Left cardiac atrium (tissue), 4 donors: Measurements from ENCODE around the gene ADI1. TPM values are rescaled to one million over a fixed set of nuclear protein-coding genes. Genes with fewer than 3 reads are reported as not detected.
A peak's percentile ranks its signal among the peaks of the same experiment; 100 is the strongest.
"Not testable (repeated sequence)": the region's sequence is repeated elsewhere in the genome, so short reads cannot be mapped to it uniquely, and the experiment has no call there.

Experiments
- ATAC-seq, 2 donors: fragments of 200-7000 bp; cut with Tn5 transposase; one replicate each; pipeline ENCODE4 v1.9.1; 2020; ENCODE audit warnings: mild to moderate bottlenecking in 2 of 2, moderate library complexity in 2 of 2
- DNase-seq: peaks from one replicate; pipeline ENCODE4 v3.0.0-alpha.2; 2020
- intact Hi-C, 2 donors: fragments of 100-400 bp; cut with DNase I; formaldehyde crosslinking; loops; one replicate each; pipeline versions ENCODE4 v1.14.1 to v1.15.1; 2022 to 2023
- total RNA-seq, 2 donors: library from RNA; stranded (reverse); fragmentation: NEBNext Ultra II Directional; extraction: Animal tissue kit (Norgen Biotek cat#: 25700); gene quantifications; one replicate each; pipeline ENCODE4 v1.2.1, GENCODE V29; 2021
- donor health status: DM: no; HTN: yes; CAD: no.
- donor health status: DM: no; HTN: yes; CAD: no; lungs with severe emphysema.
- donor health status: DM: yes; HTN: yes; CAD: no.
- donor health status: Dilated cardiomyopathy.

The ADI1 gene
- total RNA-seq, 2 donors from 2014 or later: 102 to 128 TPM

GRCh38 chr2:3459185-3460015 lies 59.9 kb downstream of the ADI1 start:
- DNase-seq: peak; percentile 58
- ATAC-seq: peak; percentile 82 to 83
- intact Hi-C loops: loop anchor here in 1 of 2 donors (5.0 kb wide), 2 partner anchors 32 to 63 kb away; no protein-coding TSS in a partner anchor

DNA sequence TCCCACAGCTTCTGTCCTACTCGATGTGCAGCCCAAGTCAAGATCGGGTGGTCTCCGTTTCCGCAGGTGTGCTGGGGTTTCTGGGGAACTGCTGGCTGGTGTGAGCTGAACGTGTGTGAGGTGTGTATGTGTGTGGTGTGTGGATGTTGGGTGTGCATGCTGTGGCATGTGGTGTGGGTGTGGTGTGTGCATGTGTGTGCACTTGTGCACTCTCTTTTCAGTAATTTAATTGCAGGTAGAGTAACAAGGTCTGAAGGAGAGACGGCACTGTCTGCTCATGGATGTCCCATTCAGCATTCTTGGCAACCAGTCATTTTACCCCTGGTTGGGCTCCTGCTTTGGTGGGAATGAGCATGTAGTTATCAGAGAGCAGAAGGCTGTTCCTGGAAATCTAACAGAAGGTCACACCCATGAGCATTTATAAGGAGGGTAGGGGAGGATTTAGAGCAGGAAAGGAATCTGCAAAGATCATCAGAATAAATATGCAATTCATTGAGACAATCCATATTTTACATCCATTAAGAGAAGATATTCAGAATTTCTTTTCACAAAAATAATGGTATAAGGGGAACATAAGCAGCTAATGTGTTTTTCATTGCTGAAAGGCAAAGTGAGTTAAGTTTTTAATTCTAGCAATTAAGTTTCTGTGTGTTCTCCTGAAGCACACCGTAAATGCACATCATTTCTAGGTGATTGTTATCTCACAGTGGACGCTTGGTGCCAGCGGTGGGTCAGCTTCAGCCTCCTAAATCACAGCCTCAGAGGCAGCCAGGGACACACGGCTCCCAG lies 60.7 kb downstream of the ADI1 start:
- intact Hi-C loops: no loop called here
- DNase-seq (no peak), ATAC-seq (no peak)

- ATAC-seq: no peak
- no peak for DNase-seq
- intact Hi-C loops: no loop called here
Observed at GRCh38 chr2:3457524-3458395, 61.6 kb downstream of the ADI1 start.

GRCh38 chr2:3456125-3456524 lies 63.2 kb downstream of the ADI1 start:
- intact Hi-C loops: no loop called here
- DNase-seq: no peak
- ATAC-seq: no peak

DNA sequence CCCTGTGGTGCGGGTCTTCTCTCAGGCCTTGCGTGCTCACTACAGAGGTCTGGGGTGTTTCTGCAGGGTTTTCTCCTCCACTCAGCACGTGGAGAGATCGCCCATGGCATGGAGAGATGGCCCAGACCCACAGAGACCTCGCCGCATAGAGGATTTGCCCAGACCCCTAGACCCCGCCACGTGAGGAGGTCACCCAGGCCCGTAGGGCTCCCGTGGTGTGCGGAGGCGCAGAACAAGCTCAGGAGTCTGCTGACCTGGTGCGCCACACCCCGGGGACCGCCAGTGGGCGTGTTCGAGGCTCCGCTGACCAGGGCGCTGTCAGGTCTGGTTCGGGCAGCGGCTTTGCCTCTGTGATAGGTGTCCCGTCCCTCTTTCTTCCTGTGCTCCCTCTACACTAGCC lies 64.5 kb downstream of the ADI1 start:
- no peak for DNase-seq
- intact Hi-C loops: no loop called here
- no peak for ATAC-seq

DNA sequence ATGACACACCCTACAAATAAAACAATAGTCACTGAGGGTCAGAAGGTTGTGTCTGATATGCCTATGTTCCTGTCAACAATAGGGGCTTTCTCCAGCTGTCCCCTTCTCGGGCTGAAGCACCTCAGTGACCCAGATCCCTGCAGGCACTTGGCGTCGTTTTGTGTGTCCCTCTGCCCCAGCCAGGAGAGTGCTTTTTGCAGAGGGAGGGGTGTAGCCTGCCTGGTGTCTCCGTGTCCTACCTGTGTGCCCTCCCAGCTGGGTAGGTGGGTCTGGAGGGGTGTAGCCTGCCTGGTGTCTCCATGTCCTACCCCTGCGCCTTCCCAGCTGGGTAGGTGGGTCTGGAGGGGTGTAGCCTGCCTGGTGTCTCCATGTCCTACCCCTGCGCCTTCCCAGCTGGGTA lies 65.3 kb downstream of the ADI1 start:
- intact Hi-C loops, ATAC-seq, DNase-seq: not testable (repeated sequence)

DNA sequence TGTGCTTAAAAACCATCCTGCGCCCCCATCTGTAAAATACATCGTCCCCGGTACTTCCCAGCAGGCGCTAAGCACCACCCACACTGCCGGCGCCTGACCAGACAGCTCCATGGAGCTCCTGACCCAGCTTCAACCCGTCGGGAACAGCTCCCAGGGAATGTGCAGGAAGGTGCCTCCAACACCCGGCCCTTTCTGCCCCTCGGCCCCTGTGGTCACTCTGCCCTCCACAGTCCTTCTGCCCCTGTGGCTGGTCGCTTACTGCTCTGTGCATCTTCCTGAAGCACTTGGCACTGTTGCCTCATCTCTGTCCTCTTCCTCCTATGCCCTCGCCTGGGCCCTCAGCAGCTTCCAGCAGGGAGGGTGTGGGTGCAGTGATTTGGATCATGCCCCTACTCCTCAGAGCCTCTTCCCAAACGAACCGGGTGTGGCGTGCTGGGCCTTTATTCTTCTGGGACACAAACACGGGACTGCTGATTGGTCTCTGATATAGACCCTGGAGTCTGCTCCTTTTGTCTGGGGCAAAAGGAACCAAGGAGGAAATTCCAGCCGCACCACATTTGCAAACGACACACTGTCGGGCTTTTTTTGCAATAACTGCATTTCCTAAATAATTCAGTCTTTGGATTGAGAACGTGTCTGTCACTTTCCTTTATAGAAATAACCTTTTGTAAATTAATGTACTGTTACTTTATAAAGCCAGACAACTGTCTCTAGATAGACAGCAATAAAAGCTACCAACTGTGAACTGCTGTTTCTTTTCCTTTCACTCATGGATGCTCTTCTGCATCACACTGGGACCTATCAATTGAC lies 65.9 kb downstream of the ADI1 start:
- intact Hi-C loops: no loop called here
- ATAC-seq (no peak), DNase-seq (peak; percentile 21)

DNA sequence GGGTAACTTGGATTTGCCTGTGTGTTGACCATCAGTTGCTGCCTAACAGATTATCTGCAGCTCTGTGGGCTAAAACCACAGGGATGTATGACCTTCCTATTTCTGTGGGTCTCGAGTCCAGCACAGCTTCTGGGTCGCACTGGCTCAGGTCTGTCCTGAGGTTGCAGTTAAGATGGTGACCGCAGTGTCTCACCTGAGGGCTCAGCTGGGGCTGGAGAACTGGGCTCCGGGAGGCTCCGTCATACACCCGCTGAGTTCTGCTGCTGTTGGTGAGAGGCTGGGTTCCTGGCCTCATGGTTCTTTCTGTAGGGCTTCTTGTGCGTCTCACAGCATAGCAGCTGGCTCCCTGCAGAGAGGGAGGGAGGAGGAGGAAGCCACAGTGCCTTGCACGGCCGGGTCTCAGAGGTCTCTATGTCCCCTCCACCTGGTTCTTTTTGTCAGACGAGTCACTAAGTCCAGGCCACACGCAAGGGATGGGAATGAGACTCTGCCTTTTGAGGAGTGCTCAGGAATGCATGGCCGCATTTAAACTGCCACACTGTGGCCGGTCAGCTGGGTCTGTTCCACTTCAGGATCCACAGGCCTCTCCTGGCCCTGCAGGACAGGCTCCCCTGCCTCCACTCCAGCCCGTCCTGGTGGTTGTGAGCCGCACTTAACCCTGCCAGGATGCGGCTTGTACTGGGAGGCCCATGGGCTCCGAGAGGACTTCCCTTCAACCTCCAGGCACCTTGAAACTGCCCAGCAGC lies 67.2 kb downstream of the ADI1 start:
- no peak for ATAC-seq
- DNase-seq: no peak
- intact Hi-C loops: no loop called here

GRCh38 chr2:3451169-3451568 lies 68.2 kb downstream of the ADI1 start:
- intact Hi-C loops: no loop called here
- ATAC-seq (no peak), DNase-seq (no peak)

DNA sequence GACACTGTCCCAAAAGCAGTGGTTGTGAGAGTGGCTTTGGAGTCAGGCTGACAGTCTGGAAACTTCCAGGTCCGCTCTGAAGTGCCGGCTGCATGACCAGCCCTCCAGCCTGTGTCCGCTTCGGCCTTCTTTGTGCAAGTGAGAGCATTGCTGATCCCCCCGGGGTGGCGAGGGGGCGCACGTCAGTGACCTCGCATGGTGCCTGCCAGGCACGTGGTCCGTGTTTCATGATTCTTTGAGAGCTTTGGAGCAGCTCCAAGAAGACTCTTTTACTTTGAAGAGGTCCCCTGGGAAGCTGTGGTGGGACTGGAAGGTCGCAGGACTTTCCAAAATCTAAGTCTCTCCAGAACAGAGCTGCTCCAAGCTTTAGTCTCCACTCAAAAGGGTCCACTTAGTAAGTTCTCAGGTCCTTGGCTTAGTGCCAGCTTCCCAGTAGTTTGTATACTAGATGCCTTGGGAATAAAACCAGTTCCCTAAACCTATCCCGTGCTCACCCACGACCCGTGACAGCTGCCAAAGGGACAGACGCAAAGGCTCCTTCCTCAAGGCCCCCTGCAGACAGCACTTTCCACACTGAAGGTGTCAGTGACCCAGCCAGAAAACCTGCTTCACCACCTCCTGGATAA lies 68.8 kb downstream of the ADI1 start:
- DNase-seq: peak; percentile 35

DNA sequence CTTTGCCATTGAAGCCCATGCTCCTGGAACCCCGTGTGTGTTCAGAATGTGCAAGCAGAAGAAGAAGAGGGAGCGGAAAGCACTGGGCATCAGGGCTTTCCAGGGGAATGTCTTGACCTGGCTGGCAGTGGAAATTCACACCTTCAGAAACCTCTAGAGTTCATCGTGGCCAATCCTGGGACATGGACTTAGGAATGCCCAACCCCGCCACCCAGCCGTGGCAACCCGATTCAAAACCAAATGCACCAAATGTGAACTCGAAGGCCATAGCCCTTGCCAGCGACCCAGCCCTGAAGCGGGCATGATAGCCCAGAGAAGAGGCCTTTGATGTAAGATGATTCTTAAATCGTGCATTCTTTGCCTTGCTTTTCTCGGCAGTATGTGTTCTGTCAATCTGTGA lies 69.4 kb downstream of the ADI1 start:
- no peak for DNase-seq
- intact Hi-C loops: no loop called here
- ATAC-seq: no peak

More for the DNA sequence above, 68.8 kb downstream of the ADI1 start:
- peak in 1 of 2 donors; percentile 21 for ATAC-seq
- intact Hi-C loops: no loop called here

DNA sequence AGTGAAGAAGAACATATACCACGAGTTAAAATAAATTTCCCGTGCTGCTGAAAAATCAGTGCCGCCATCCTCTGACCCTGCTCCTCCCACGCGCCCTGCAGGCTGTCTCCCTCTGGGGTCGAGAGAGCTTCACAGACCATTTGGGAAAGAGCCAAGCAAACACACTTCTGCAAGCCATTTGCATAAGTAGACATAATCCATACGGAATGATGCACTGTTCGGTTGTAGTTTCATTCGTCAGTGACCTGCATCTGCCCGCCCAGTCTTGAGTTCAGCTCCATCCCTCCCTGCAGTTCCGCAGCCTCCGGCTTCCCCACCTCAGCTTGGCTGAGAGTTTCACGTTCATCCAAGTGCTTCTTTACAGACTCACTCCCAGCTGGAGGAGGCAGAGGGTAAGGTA lies 70.2 kb downstream of the ADI1 start:
- DNase-seq: no peak
- no peak for ATAC-seq
- intact Hi-C loops: no loop called here

GRCh38 chr2:3448441-3448911 lies 70.9 kb downstream of the ADI1 start:
- DNase-seq (peak; percentile 49), ATAC-seq (peak; percentile 47 to 55)
- intact Hi-C loops: not testable (repeated sequence)

- intact Hi-C loops: no loop called here
- DNase-seq (no peak), ATAC-seq (peak; percentile 4 to 13)
Observed at GRCh38 chr2:3447789-3448317, 71.5 kb downstream of the ADI1 start.
